ENCODE data around the gene PLA2G10.

GRCh38 chr16:14627078-14627477 is 67.0 kb downstream of the PLA2G10 start:
- no peak for TF ChIP-seq HEY1 (CRISPR knock-in tag; IDR thresholded peaks at IDR 0.05; ENCODE audit: borderline replicate concordance)
- TF ChIP-seq POLR2A (conservative IDR thresholded peaks at IDR 0.05), result no peak
- TF ChIP-seq POLR2AphosphoS5 (IDR thresholded peaks at IDR 0.05; ENCODE audit: control insufficient read depth, insufficient read depth, low read depth, low read length), result no peak
- TF ChIP-seq NCOA2 (IDR thresholded peaks at IDR 0.05; ENCODE audit: partially characterized antibody in 2 of 2), result no peak
- TF ChIP-seq ETV6 (IDR thresholded peaks at IDR 0.05; ENCODE audit: borderline replicate concordance in 1 of 2, low read depth in 2 of 2, low read length in 1 of 2), result no peak
- TF ChIP-seq ETV6 (CRISPR knock-in tag; IDR thresholded peaks at IDR 0.05; ENCODE audit: borderline replicate concordance), result no peak
- TF ChIP-seq MIER1 (IDR thresholded peaks at IDR 0.05; ENCODE audit: low read depth), result no peak
